ENCODE measurements around the gene HNRNPA3. TPM values are rescaled to one million over a fixed set of nuclear protein-coding genes. Genes with fewer than 3 reads are reported as not detected.
"Not testable (repeated sequence)": the region's sequence is repeated elsewhere in the genome, so short reads cannot be mapped to it uniquely, and the experiment has no call there.

HNRNPA3 gene
- total RNA-seq = 95.7 TPM
- long read RNA-seq, full-length matches to known transcripts = 26 of 41 reads
- long read RNA-seq, partial matches to known transcripts = 4 of 41 reads
- long read RNA-seq, other reads (novel, unspliced or antisense) = 11 of 41 reads

GRCh38 chr2:177212106-177212890, at the start of gene HNRNPA3:
TSS of gene HNRNPA3 (plus strand) at chr2:177212794. CDS start at chr2:177212800, 6 bp downstream.
- DNase-seq (ENCODE audit: low spot score) = peak; percentile 100
- intact Hi-C loops (cut with DNase I) = loop anchor here (1.0 to 2.0 kb wide), 3 partner anchors 29 to 52 kb away; partner anchors contain the start of gene NFE2L2

GRCh38 chr2:177164131-177164530, 48.5 kb upstream of the HNRNPA3 start:
- DNase-seq (ENCODE audit: low spot score) = no peak
- intact Hi-C loops (cut with DNase I) = loop anchor here (1.0 to 10.0 kb wide), 5 partner anchors 132 to 601 kb away; no protein-coding TSS in a partner anchor

GRCh38 chr2:177164584-177165052, 48.0 kb upstream of the HNRNPA3 start:
- peak; percentile 91 for DNase-seq (ENCODE audit: low spot score)
- intact Hi-C loops (cut with DNase I) = loop anchor here (1.0 to 10.0 kb wide), 8 partner anchors 48 to 600 kb away; partner anchors contain the start of gene HNRNPA3

GRCh38 chr2:177165061-177165583, 47.5 kb upstream of the HNRNPA3 start:
- intact Hi-C loops (cut with DNase I) = loop anchor here (1.0 to 10.0 kb wide), 4 partner anchors 47 to 600 kb away; partner anchors contain the start of gene HNRNPA3
- DNase-seq (ENCODE audit: low spot score) = no peak

GRCh38 chr2:177165721-177166711, 46.6 kb upstream of the HNRNPA3 start:
- DNase-seq (ENCODE audit: low spot score) = no peak
- intact Hi-C loops (cut with DNase I) = loop anchor here (1.0 to 10.0 kb wide), 4 partner anchors 46 to 599 kb away; partner anchors contain the start of gene HNRNPA3

GRCh38 chr2:177169810-177170514, 42.6 kb upstream of the HNRNPA3 start:
- intact Hi-C loops (cut with DNase I) = loop anchor here (5.0 to 10.0 kb wide), 2 partner anchors 432 to 595 kb away; no protein-coding TSS in a partner anchor
- DNase-seq (ENCODE audit: low spot score) = no peak

GRCh38 chr2:177171418-177171865, 41.2 kb upstream of the HNRNPA3 start:
- intact Hi-C loops (cut with DNase I) = no loop called here
- no peak for DNase-seq (ENCODE audit: low spot score)

- intact Hi-C loops (cut with DNase I) = no loop called here
- DNase-seq (ENCODE audit: low spot score) = no peak
Observed at GRCh38 chr2:177172034-177172880, 40.3 kb upstream of the HNRNPA3 start.

- intact Hi-C loops (cut with DNase I) = no loop called here
- no peak for DNase-seq (ENCODE audit: low spot score)
Observed at GRCh38 chr2:177174486-177174885, 38.1 kb upstream of the HNRNPA3 start.

- no peak for DNase-seq (ENCODE audit: low spot score)
- intact Hi-C loops (cut with DNase I) = no loop called here
Observed at GRCh38 chr2:177175917-177176668, 36.5 kb upstream of the HNRNPA3 start.

- intact Hi-C loops (cut with DNase I) = no loop called here
- DNase-seq (ENCODE audit: low spot score) = no peak
Observed at GRCh38 chr2:177178797-177179196, 33.8 kb upstream of the HNRNPA3 start.

- intact Hi-C loops (cut with DNase I) = no loop called here
- DNase-seq (ENCODE audit: low spot score) = no peak
Observed at GRCh38 chr2:177179227-177179626, 33.4 kb upstream of the HNRNPA3 start.

- DNase-seq (ENCODE audit: low spot score); intact Hi-C loops (cut with DNase I): not testable (repeated sequence)
Observed at GRCh38 chr2:177179671-177180070, 32.9 kb upstream of the HNRNPA3 start.

- DNase-seq (ENCODE audit: low spot score) = no peak
- intact Hi-C loops (cut with DNase I) = no loop called here
Observed at GRCh38 chr2:177180269-177181000, 32.2 kb upstream of the HNRNPA3 start.

GRCh38 chr2:177183860-177184259, 28.7 kb upstream of the HNRNPA3 start:
- intact Hi-C loops (cut with DNase I) = no loop called here

GRCh38 chr2:177184606-177185005, 28.0 kb upstream of the HNRNPA3 start:
- intact Hi-C loops (cut with DNase I) = no loop called here

More at GRCh38 chr2:177183860-177184259, 28.7 kb upstream of the HNRNPA3 start:
- DNase-seq (ENCODE audit: low spot score) = no peak

More at GRCh38 chr2:177184606-177185005, 28.0 kb upstream of the HNRNPA3 start:
- DNase-seq (ENCODE audit: low spot score) = no peak

Measured in cardiac septum (tissue), 1 donor.